HCT116 (cell line): ENCODE results near the gene TM7SF2. TPM values are rescaled to one million over a fixed set of nuclear protein-coding genes. Genes with fewer than 3 reads are reported as not detected.

Source experiments
- ATAC-seq: fragments of 200-7000 bp; cut with Tn5 transposase; 2 replicates; pipeline ENCODE4 v1.9.1; 2020; ENCODE audit warnings: mild to moderate bottlenecking, moderate library complexity
- BruUV-seq: library from RNA; stranded (reverse); fragments of 400-500 nt; replicated peaks from 2 replicates; lab custom pipeline; 2021; lab: Mats Ljungman, UMichigan
- CTCF ChIA-PET: fragments of 300-600 bp; sonication (Branson Sonifier 250); formaldehyde crosslinking; loops from one replicate; lab custom pipeline; 2021; ENCODE audit warnings: antibody characterized with exemption; lab: Charles Lee
- POLR2A ChIA-PET: fragments of 300-600, 350-600 bp; sonication (Branson Sonifier 250); formaldehyde crosslinking; loops from one replicate; lab custom pipeline; 2021; ENCODE audit warnings: antibody characterized with exemption; lab: Charles Lee
- RAD21 ChIA-PET, 2 experiments: fragments of 300-600 bp; sonication (Branson Sonifier 250); formaldehyde crosslinking; loops; one replicate each; lab custom pipeline; 2023; ENCODE audit warnings: low total read pairs in 2 of 2; ENCODE audit not compliant: uncharacterized antibody in 2 of 2, unreplicated experiment in 2 of 2, low non-redundant PET in 1 of 2; lab: Charles Lee
- DNase-seq: peaks from one replicate; pipeline ENCODE4 v3.0.0-alpha.2; 2010; ENCODE audit warnings: low read depth, low spot score
- H2AFZ ChIP-seq: fragments of 200-600 bp; shearing (Covaris generic), sonication (generic); 2 replicates; pipeline ENCODE4 v1.6.1; 2017; ENCODE audit warnings: low read depth, mixed run types, mixed read lengths, antibody characterized with exemption, low read length; ENCODE audit not compliant: poor library complexity, severe bottlenecking
- H3K27ac ChIP-seq: 2 replicates; pipeline ENCODE4 v1.5.1; 2012; ENCODE audit warnings: low read depth, low read length
- H3K27me3 ChIP-seq: fragments of 200-600 bp; sonication (generic); 2 replicates; pipeline ENCODE4 v1.6.1; 2016; ENCODE audit warnings: mixed run types, low read length, mixed read lengths; ENCODE audit not compliant: insufficient read depth
- H3K36me3 ChIP-seq, 2 experiments: fragments of 200-500 bp in 1 of 2; fragments of 200-600 bp in 1 of 2; sonication (Bioruptor generic) in 1 of 2; sonication (generic) in 1 of 2; 2 replicates each; pipeline versions ENCODE4 v1.5.1 to v1.6.1; 2014 to 2016; ENCODE audit warnings: low read length in 2 of 2, inconsistent platforms in 1 of 2, mixed read lengths in 1 of 2, mixed run types in 1 of 2; ENCODE audit not compliant: insufficient read depth in 2 of 2, control insufficient read depth in 1 of 2
- H3K4me1 ChIP-seq, 2 experiments: fragments of 200-600 bp in 1 of 2; sonication (generic) in 1 of 2; 2 replicates each; pipeline versions ENCODE4 v1.5.1 to v1.6.1; 2012 to 2017; ENCODE audit warnings: low read length in 2 of 2, inconsistent platforms in 1 of 2, mild to moderate bottlenecking in 1 of 2, mixed read lengths in 1 of 2, mixed run types in 1 of 2, moderate library complexity in 1 of 2; ENCODE audit not compliant: insufficient read depth in 2 of 2, control insufficient read depth in 1 of 2
- H3K4me2 ChIP-seq: fragments of 200-600 bp; sonication (generic); 2 replicates; pipeline ENCODE4 v1.6.1; 2017; ENCODE audit warnings: mixed run types, low read length, mixed read lengths
- H3K4me3 ChIP-seq, 2 experiments: fragments of 200-600 bp in 1 of 2; sonication (generic) in 1 of 2; replicated peaks in 1 of 2; 2 replicates each; pipeline ENCODE4 v1.5.1; 2011 to 2016; ENCODE audit warnings: low read length in 2 of 2, control low read depth in 1 of 2, low read depth in 1 of 2, mild to moderate bottlenecking in 1 of 2, mixed read lengths in 1 of 2, mixed run types in 1 of 2
- H3K79me2 ChIP-seq: fragments of 200-600 bp; sonication (generic); 2 replicates; pipeline ENCODE4 v1.6.1; 2017; ENCODE audit warnings: mild to moderate bottlenecking, mixed run types, low read length, moderate library complexity, mixed read lengths; ENCODE audit not compliant: insufficient read depth
- H3K9ac ChIP-seq: fragments of 200-600 bp; sonication (generic); 2 replicates; pipeline ENCODE4 v1.6.1; 2016; ENCODE audit warnings: low read length, mixed read lengths
- H3K9me2 ChIP-seq: fragments of 200-600 bp; sonication (generic), shearing (Covaris generic); 2 replicates; pipeline ENCODE4 v1.6.1; 2017; ENCODE audit warnings: mixed run types, mild to moderate bottlenecking, moderate library complexity; ENCODE audit not compliant: insufficient read depth
- H3K9me3 ChIP-seq, 2 experiments: fragments of 200-500 bp in 1 of 2; fragments of 200-600 bp in 1 of 2; sonication (Bioruptor generic) in 1 of 2; sonication (generic) in 1 of 2; 2 replicates each; pipeline ENCODE4 v1.6.1; 2014 to 2017; ENCODE audit warnings: low read length in 2 of 2, mixed read lengths in 2 of 2, inconsistent platforms in 1 of 2, low read depth in 1 of 2, mild to moderate bottlenecking in 1 of 2, mixed run types in 1 of 2, moderate library complexity in 1 of 2; ENCODE audit not compliant: control insufficient read depth in 1 of 2, insufficient read depth in 1 of 2
- H4K20me1 ChIP-seq: fragments of 200-600 bp; sonication (generic), shearing (Covaris generic); 2 replicates; pipeline ENCODE4 v1.6.1; 2017; ENCODE audit warnings: mixed run types, mild to moderate bottlenecking, moderate library complexity; ENCODE audit not compliant: insufficient read depth
- ATF3 ChIP-seq: IDR thresholded peaks from 2 replicates; pipeline ENCODE4 v1.6.1; 2012
- CBX3 ChIP-seq: IDR thresholded peaks from 2 replicates; pipeline ENCODE4 v1.6.1; 2012; ENCODE audit warnings: low read depth
- ELF1 ChIP-seq: IDR thresholded peaks from 2 replicates; pipeline ENCODE4 v1.6.1; 2012; ENCODE audit warnings: low read depth, borderline replicate concordance
- EZH2 ChIP-seq: fragments of 200-600 bp; sonication (generic); IDR thresholded peaks from 2 replicates; pipeline ENCODE4 v1.6.1; 2017; ENCODE audit warnings: antibody characterized with exemption, mixed run types
- EZH2phosphoT487 ChIP-seq: fragments of 200-600 bp; IDR thresholded peaks from 2 replicates; pipeline ENCODE4 v1.6.1; 2018; ENCODE audit warnings: antibody characterized with exemption, borderline replicate concordance
- FOSL1 ChIP-seq: IDR thresholded peaks from 2 replicates; pipeline ENCODE4 v1.6.1; 2012; ENCODE audit warnings: low read depth
- MAX ChIP-seq: IDR thresholded peaks from 2 replicates; pipeline ENCODE4 v1.6.1; 2012
- POLR2A ChIP-seq: IDR thresholded peaks from 2 replicates; pipeline ENCODE4 v1.7.0; 2011; ENCODE audit warnings: borderline replicate concordance; ENCODE audit not compliant: insufficient read depth, insufficient read length; ENCODE audit errors: extremely low read depth
- REST ChIP-seq: IDR thresholded peaks from 2 replicates; pipeline ENCODE4 v1.6.1; 2012; ENCODE audit warnings: low read depth
- ZBTB33 ChIP-seq: IDR thresholded peaks from 2 replicates; pipeline ENCODE4 v1.6.1; 2011; ENCODE audit warnings: mild to moderate bottlenecking, low read length, moderate library complexity; ENCODE audit not compliant: insufficient replicate concordance; ENCODE audit errors: extremely low read depth
- ZFX ChIP-seq: fragments of 450-650 bp; IDR thresholded peaks from 2 replicates; pipeline ENCODE4 v1.6.1; 2017
- ZNF274 ChIP-seq: fragments of 200-500 bp; sonication (Bioruptor generic); IDR thresholded peaks from 2 replicates; pipeline ENCODE4 v1.6.1; 2014; ENCODE audit warnings: mild to moderate bottlenecking, low read depth, low read length, inconsistent platforms
- intact Hi-C: fragments of 100-400 bp; cut with micrococcal nuclease; formaldehyde crosslinking; loops from 2 replicates; pipeline ENCODE4 v1.10.0; 2022
- total RNA-seq: library from RNA; stranded (reverse); gene quantifications from one replicate; pipeline ENCODE4 v1.2.1, GENCODE V29; 2021; ENCODE audit not compliant: unreplicated experiment

TM7SF2 gene
- total RNA-seq, 1 experiment from 2014 or later, result 52.9 TPM

- TF ChIP-seq ATF3, result no peak
- no peak for TF ChIP-seq REST
- no peak for TF ChIP-seq CBX3
Measured at GRCh38 chr11:65071907-65072630, 39.6 kb upstream of the TM7SF2 start (continued).

- BruUV-seq, result no TSS peak
- H3K27ac ChIP-seq, result no peak overlapping the region
- RAD21 ChIA-PET, result no interaction called here
- intact Hi-C loops, result no loop called here
- TF ChIP-seq ZFX, result no peak
- no peak for TF ChIP-seq MAX
- no peak for TF ChIP-seq ZNF274
- no peak for TF ChIP-seq EZH2phosphoT487
- TF ChIP-seq FOSL1, result no peak
- no peak for TF ChIP-seq EZH2
- no peak for TF ChIP-seq REST
- TF ChIP-seq POLR2A, result no peak
- TF ChIP-seq ZBTB33, result no peak
- no peak for TF ChIP-seq ELF1
- no peaks in the 10 kb centered on the region for H4K20me1 ChIP-seq
- no peak overlapping the region for H3K4me2 ChIP-seq
- no peak overlapping the region for H3K9ac ChIP-seq
- no peak for ATAC-seq
- no peak for DNase-seq
- H2AFZ ChIP-seq, result no peak overlapping the region
- POLR2A ChIA-PET, result no interaction called here
- CTCF ChIA-PET, result no interaction called here
- H3K4me1 ChIP-seq, result no peaks in the 10 kb centered on the region
- H3K9me2 ChIP-seq, result no peaks in the 10 kb centered on the region
- H3K27me3 ChIP-seq, result no peaks in the 10 kb centered on the region
- no peaks in the 10 kb centered on the region for H3K9me3 ChIP-seq
- H3K4me3 ChIP-seq, result no peak overlapping the region
- H3K79me2 ChIP-seq, result peaks cover 13% of the 10 kb centered on the region; the same call in 1 of the 2 replicates
- peaks cover 2 to 13% of the 10 kb centered on the region in 2 experiments; a peak in 2 of 4 replicates for H3K36me3 ChIP-seq
Measured at GRCh38 chr11:65072631-65072966, 39.1 kb upstream of the TM7SF2 start.
